ENCODE results near the gene HIVEP3. TPM values are rescaled to one million over a fixed set of nuclear protein-coding genes. Genes with fewer than 3 reads are reported as not detected.

HIVEP3 gene
- polyA plus RNA-seq, 6 donors from 2014 or later: 0.83 to 2.1 (median 1.3) TPM

- Mint-ChIP-seq H3K27me3 (peaks cover 0 to 14% (median 0%) of the 10 kb centered on the region in 3 donors), H3K9me3 (no peaks in the 10 kb centered on the region), H3K36me3 (no peaks in the 10 kb centered on the region), H3K4me1 (peaks cover 23 to 31% (median 27%) of the 10 kb centered on the region in 3 donors), H3K27ac (peak overlapping the region in 1 of 6 donors; percentile 47), H3K4me3 (no peak overlapping the region)
- ATAC-seq (ENCODE audit: low read depth in 2 of 2) (no peak), DNase-seq (no peak)
Observed at GRCh38 chr1:41710980-41711379, 207.7 kb downstream of the HIVEP3 start.

- ATAC-seq (ENCODE audit: low read depth in 2 of 2) (no peak), DNase-seq (no peak)
- no peaks in the 10 kb centered on the region for H3K36me3 Mint-ChIP-seq
- H3K4me3 Mint-ChIP-seq: no peak overlapping the region
- H3K9me3 Mint-ChIP-seq: no peaks in the 10 kb centered on the region
- peaks cover 0 to 14% (median 4%) of the 10 kb centered on the region in 3 donors for H3K27me3 Mint-ChIP-seq
- peaks cover 18 to 27% (median 22%) of the 10 kb centered on the region in 3 donors for H3K4me1 Mint-ChIP-seq
- no peak overlapping the region for H3K27ac Mint-ChIP-seq
Observed at GRCh38 chr1:41709873-41710272, 208.8 kb downstream of the HIVEP3 start.

- H3K27ac Mint-ChIP-seq: no peak overlapping the region
- no peaks in the 10 kb centered on the region for H3K36me3 Mint-ChIP-seq
- H3K9me3 Mint-ChIP-seq: no peaks in the 10 kb centered on the region
- peaks cover 0 to 14% (median 4%) of the 10 kb centered on the region in 3 donors for H3K27me3 Mint-ChIP-seq
- H3K4me1 Mint-ChIP-seq: peaks cover 18 to 27% (median 20%) of the 10 kb centered on the region in 3 donors
- no peak for ATAC-seq (ENCODE audit: low read depth in 2 of 2)
- no peak for DNase-seq
- no peak overlapping the region for H3K4me3 Mint-ChIP-seq
Observed at GRCh38 chr1:41709331-41709730, 209.4 kb downstream of the HIVEP3 start.

GRCh38 chr1:41708332-41708731, 210.4 kb downstream of the HIVEP3 start:
- Mint-ChIP-seq H3K4me3 (peak overlapping the region in 2 of 8 donors; percentile 7 to 34), H3K36me3 (no peaks in the 10 kb centered on the region), H3K4me1 (peaks cover 14 to 21% (median 15%) of the 10 kb centered on the region in 3 donors), H3K27ac (no peak overlapping the region), H3K9me3 (no peaks in the 10 kb centered on the region), H3K27me3 (peaks cover 0 to 14% (median 4%) of the 10 kb centered on the region in 3 donors)
- ATAC-seq (ENCODE audit: low read depth in 2 of 2): peak; percentile 37 to 40
- no peak for DNase-seq

GRCh38 chr1:41707793-41708192, 210.9 kb downstream of the HIVEP3 start:
- no peak overlapping the region for H3K4me3 Mint-ChIP-seq
- peaks cover 0 to 14% (median 4%) of the 10 kb centered on the region in 3 donors for H3K27me3 Mint-ChIP-seq
- no peak overlapping the region for H3K27ac Mint-ChIP-seq

GRCh38 chr1:41705798-41706197, 212.9 kb downstream of the HIVEP3 start:
- Mint-ChIP-seq H3K4me1 (peaks cover 11 to 21% (median 14%) of the 10 kb centered on the region in 3 donors), H3K27ac (no peak overlapping the region), H3K36me3 (no peaks in the 10 kb centered on the region), H3K27me3 (peaks cover 0 to 14% (median 4%) of the 10 kb centered on the region in 3 donors), H3K9me3 (no peaks in the 10 kb centered on the region), H3K4me3 (no peak overlapping the region)
- ATAC-seq (ENCODE audit: low read depth in 2 of 2) (no peak), DNase-seq (no peak)

More at GRCh38 chr1:41707793-41708192, 210.9 kb downstream of the HIVEP3 start:
- DNase-seq (no peak), ATAC-seq (ENCODE audit: low read depth in 2 of 2) (no peak)
- no peaks in the 10 kb centered on the region for H3K36me3 Mint-ChIP-seq
- peaks cover 14 to 21% (median 15%) of the 10 kb centered on the region in 3 donors for H3K4me1 Mint-ChIP-seq
- H3K9me3 Mint-ChIP-seq: no peaks in the 10 kb centered on the region

- Mint-ChIP-seq H3K9me3 (no peaks in the 10 kb centered on the region), H3K27me3 (peaks cover 0 to 14% (median 4%) of the 10 kb centered on the region in 3 donors), H3K27ac (no peak overlapping the region), H3K4me1 (peaks cover 7 to 18% (median 16%) of the 10 kb centered on the region in 3 donors), H3K36me3 (no peaks in the 10 kb centered on the region), H3K4me3 (no peak overlapping the region)
- DNase-seq: no peak
- no peak for ATAC-seq (ENCODE audit: low read depth in 2 of 2)
Observed at GRCh38 chr1:41704196-41704595, 214.5 kb downstream of the HIVEP3 start.

GRCh38 chr1:41702771-41703170, 216.0 kb downstream of the HIVEP3 start:
- no peak for ATAC-seq (ENCODE audit: low read depth in 2 of 2)
- H3K36me3 Mint-ChIP-seq: no peaks in the 10 kb centered on the region
- H3K4me3 Mint-ChIP-seq: no peak overlapping the region
- no peak overlapping the region for H3K27ac Mint-ChIP-seq
- peaks cover 4 to 10% (median 5%) of the 10 kb centered on the region in 3 donors for H3K4me1 Mint-ChIP-seq
- DNase-seq: no peak
- H3K27me3 Mint-ChIP-seq: peaks cover 0 to 14% (median 4%) of the 10 kb centered on the region in 3 donors
- H3K9me3 Mint-ChIP-seq: no peaks in the 10 kb centered on the region

GRCh38 chr1:41700986-41701535, 217.7 kb downstream of the HIVEP3 start:
- H3K27ac Mint-ChIP-seq: no peak overlapping the region
- peaks cover 0 to 7% (median 4%) of the 10 kb centered on the region in 3 donors for H3K4me1 Mint-ChIP-seq
- ATAC-seq (ENCODE audit: low read depth in 2 of 2) (no peak), DNase-seq (no peak)
- peaks cover 0 to 4% (median 0%) of the 10 kb centered on the region in 3 donors for H3K27me3 Mint-ChIP-seq
- no peak overlapping the region for H3K4me3 Mint-ChIP-seq
- H3K36me3 Mint-ChIP-seq: no peaks in the 10 kb centered on the region
- no peaks in the 10 kb centered on the region for H3K9me3 Mint-ChIP-seq

GRCh38 chr1:41700581-41700980, 218.1 kb downstream of the HIVEP3 start:
- DNase-seq (no peak), ATAC-seq (ENCODE audit: low read depth in 2 of 2) (no peak)
- Mint-ChIP-seq H3K36me3 (no peaks in the 10 kb centered on the region), H3K4me3 (no peak overlapping the region), H3K4me1 (peaks cover 0 to 7% (median 4%) of the 10 kb centered on the region in 3 donors), H3K9me3 (no peaks in the 10 kb centered on the region), H3K27ac (no peak overlapping the region), H3K27me3 (peaks cover 0 to 4% (median 0%) of the 10 kb centered on the region in 3 donors)

GRCh38 chr1:41699861-41700248, 218.9 kb downstream of the HIVEP3 start:
- peak overlapping the region in 1 of 8 donors; percentile 31 for H3K4me3 Mint-ChIP-seq
- ATAC-seq (ENCODE audit: low read depth in 2 of 2): no peak
- H3K4me1 Mint-ChIP-seq: peaks cover 0 to 7% (median 4%) of the 10 kb centered on the region in 3 donors
- H3K27ac Mint-ChIP-seq: peak overlapping the region in 2 of 6 donors; percentile 29 to 56
- no peak for DNase-seq
- no peaks in the 10 kb centered on the region for H3K9me3 Mint-ChIP-seq
- H3K36me3 Mint-ChIP-seq: no peaks in the 10 kb centered on the region
- no peaks in the 10 kb centered on the region for H3K27me3 Mint-ChIP-seq

- no peaks in the 10 kb centered on the region for H3K27me3 Mint-ChIP-seq
- H3K27ac Mint-ChIP-seq: peak overlapping the region in 2 of 6 donors; percentile 34 to 56
- no peak for DNase-seq
- peak in 1 of 2 donors; percentile 73 for ATAC-seq (ENCODE audit: low read depth in 2 of 2)
- no peaks in the 10 kb centered on the region for H3K36me3 Mint-ChIP-seq
- peak overlapping the region in 1 of 8 donors; percentile 27 for H3K4me3 Mint-ChIP-seq
- no peaks in the 10 kb centered on the region for H3K9me3 Mint-ChIP-seq
- peaks cover 0 to 7% (median 4%) of the 10 kb centered on the region in 3 donors for H3K4me1 Mint-ChIP-seq
Observed at GRCh38 chr1:41698916-41699860, 219.5 kb downstream of the HIVEP3 start.

- Mint-ChIP-seq H3K27me3 (no peaks in the 10 kb centered on the region), H3K27ac (no peak overlapping the region), H3K36me3 (no peaks in the 10 kb centered on the region), H3K4me3 (no peak overlapping the region), H3K4me1 (peaks cover 0 to 7% (median 4%) of the 10 kb centered on the region in 3 donors), H3K9me3 (no peaks in the 10 kb centered on the region)
- DNase-seq: no peak
- no peak for ATAC-seq (ENCODE audit: low read depth in 2 of 2)
Observed at GRCh38 chr1:41696381-41696780, 222.3 kb downstream of the HIVEP3 start.
